ENCODE measurements around the gene CHTF8.
A peak's percentile ranks its signal among the peaks of the same experiment; 100 is the strongest.
"Not testable (repeated sequence)": the region's sequence is repeated elsewhere in the genome, so short reads cannot be mapped to it uniquely, and the experiment has no call there.

CHTF8 gene

DNA sequence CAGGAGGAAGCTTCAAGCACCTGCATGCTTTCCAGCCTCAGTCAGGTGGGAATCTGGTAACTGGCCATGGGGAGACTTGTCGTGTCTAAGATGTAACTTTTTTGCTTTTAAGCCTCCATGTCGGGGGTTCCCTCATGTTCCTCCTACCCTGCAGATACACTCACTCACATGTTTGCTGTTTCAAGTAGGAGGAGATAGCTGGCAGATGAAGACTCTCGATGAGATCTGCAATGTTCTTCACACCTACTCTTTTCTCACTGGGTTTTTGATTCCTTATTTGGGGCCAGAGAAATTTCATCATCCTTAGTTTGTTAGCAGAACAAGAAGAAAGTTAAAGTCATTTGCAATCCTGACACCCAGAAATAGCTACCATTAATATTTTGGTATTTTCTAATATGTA lies 24.8 kb upstream of the CHTF8 start:
- no peak for DNase-seq
- H3K4me3 ChIP-seq (ENCODE audit: control insufficient read depth in 1 of 7, extremely low read depth in 1 of 7, insufficient read depth in 4 of 7, low read depth in 2 of 7, low read length in 6 of 7) = no peak overlapping the region
- CTCF ChIA-PET = interaction anchor here (0.8 to 2.4 kb wide), 4 partner anchors 30 to 131 kb away, joined by 3 to 11 read pairs (median 7); no protein-coding TSS in a partner anchor
- no peaks in the 10 kb centered on the region for H3K9me3 ChIP-seq (ENCODE audit: control extremely low read depth in 1 of 5, control insufficient read depth in 4 of 5, insufficient read depth in 2 of 5, low read depth in 1 of 5, low read length in 4 of 5)
- WGBS (ENCODE audit: insufficient coverage) = 90% methylated on average over 2 of the region's 3 CpGs
- no peaks in the 10 kb centered on the region for H3K27me3 ChIP-seq (replicated peaks in 2 of 5; ENCODE audit: control insufficient read depth in 4 of 5, insufficient read depth in 5 of 5, low read length in 4 of 5)
- POLR2A ChIA-PET = no interaction called here
- no peaks in the 10 kb centered on the region for H3K4me1 ChIP-seq (ENCODE audit: control extremely low read depth in 1 of 4, control insufficient read depth in 4 of 4, insufficient read depth in 4 of 4, low read length in 3 of 4)
- peaks cover 27 to 75% (median 58%) of the 10 kb centered on the region in 4 experiments for H3K36me3 ChIP-seq (ENCODE audit: control insufficient read depth in 4 of 4, insufficient read depth in 4 of 4, low read length in 3 of 4)
- no peak overlapping the region for H3K27ac ChIP-seq (ENCODE audit: insufficient read depth in 1 of 2, low read depth in 1 of 2, low read length in 2 of 2, poor library complexity in 1 of 2, severe bottlenecking in 2 of 2)

DNA sequence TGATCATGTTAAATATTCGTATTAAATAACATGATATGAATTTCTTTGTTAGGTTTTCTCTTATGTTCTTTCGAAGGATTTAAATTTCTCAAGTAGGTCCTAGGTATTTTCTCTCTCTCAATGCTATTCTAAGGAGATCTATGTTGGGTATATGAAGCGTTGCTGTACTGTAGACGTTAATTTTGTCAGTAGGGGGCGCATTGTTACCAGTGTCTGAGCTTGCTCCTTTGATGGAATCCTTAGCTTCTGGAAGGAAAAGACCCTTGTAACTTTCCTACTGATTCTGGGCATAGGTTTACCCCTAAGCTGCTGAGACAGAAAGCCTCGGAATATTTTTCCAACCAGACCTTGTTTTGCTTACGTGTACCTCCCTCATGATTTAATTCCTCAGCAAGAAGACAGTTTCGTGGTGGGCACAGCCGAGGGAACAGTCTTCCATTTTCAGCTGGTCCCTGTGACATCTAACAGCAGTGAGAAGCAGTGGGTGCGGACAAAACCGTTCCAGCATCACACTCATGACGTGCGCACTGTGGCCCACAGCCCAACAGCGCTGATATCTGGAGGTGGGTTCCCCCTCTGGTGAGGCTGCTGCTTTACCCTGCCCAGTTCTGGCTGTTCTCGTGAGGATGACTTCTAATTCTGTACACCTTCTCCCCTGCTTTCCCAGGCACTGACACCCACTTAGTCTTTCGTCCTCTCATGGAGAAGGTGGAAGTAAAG lies 17.9 kb upstream of the CHTF8 start:
- POLR2A ChIA-PET = interaction anchor here (1.0 kb wide), 1 partner anchor 136 kb away, joined by 5 read pairs; no protein-coding TSS in a partner anchor
- peak; percentile 69 to 81 (median 74) for DNase-seq

DNA sequence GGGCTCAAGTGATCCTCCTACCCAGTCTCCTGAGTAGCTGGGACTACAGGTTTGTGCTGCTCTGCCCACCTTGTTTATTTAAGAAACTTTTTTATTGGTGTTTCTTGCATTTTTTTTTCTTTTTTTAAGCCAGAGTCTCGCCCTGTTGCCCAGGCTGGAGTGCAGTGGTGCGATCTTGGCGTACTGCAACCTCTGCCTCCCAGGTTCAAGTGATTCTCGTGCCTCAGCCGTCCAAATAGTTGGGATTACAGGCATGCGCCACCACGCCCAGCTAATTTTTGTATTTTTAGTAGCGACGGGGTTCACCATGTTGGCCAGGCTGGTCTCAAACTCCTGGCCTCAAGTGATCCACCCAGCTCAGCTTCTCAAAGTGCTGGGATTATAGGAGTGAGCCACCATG lies 17.2 kb upstream of the CHTF8 start:
- not testable (repeated sequence) for H3K9me3 ChIP-seq (ENCODE audit: control extremely low read depth in 1 of 5, control insufficient read depth in 4 of 5, insufficient read depth in 2 of 5, low read depth in 1 of 5, low read length in 4 of 5); DNase-seq; H3K27me3 ChIP-seq (replicated peaks in 2 of 5; ENCODE audit: control insufficient read depth in 4 of 5, insufficient read depth in 5 of 5, low read length in 4 of 5); H3K4me3 ChIP-seq (ENCODE audit: control insufficient read depth in 1 of 7, extremely low read depth in 1 of 7, insufficient read depth in 4 of 7, low read depth in 2 of 7, low read length in 6 of 7); H3K4me1 ChIP-seq (ENCODE audit: control extremely low read depth in 1 of 4, control insufficient read depth in 4 of 4, insufficient read depth in 4 of 4, low read length in 3 of 4); H3K27ac ChIP-seq (ENCODE audit: insufficient read depth in 1 of 2, low read depth in 1 of 2, low read length in 2 of 2, poor library complexity in 1 of 2, severe bottlenecking in 2 of 2)
- CTCF ChIA-PET = interaction anchor here (0.9 to 10.5 kb wide), 6 partner anchors 11 to 147 kb away, joined by 3 to 155 read pairs (median 6); no protein-coding TSS in a partner anchor
- POLR2A ChIA-PET = interaction anchor here (1.0 kb wide), 1 partner anchor 137 kb away, joined by 5 read pairs; no protein-coding TSS in a partner anchor
- peaks cover 12 to 61% (median 46%) of the 10 kb centered on the region in 4 experiments for H3K36me3 ChIP-seq (ENCODE audit: control insufficient read depth in 4 of 4, insufficient read depth in 4 of 4, low read length in 3 of 4)
- WGBS (ENCODE audit: insufficient coverage) = over 99% methylated on average over 9 of the region's 9 CpGs

More for the DNA sequence above, 17.9 kb upstream of the CHTF8 start:
- no peaks in the 10 kb centered on the region for H3K9me3 ChIP-seq (ENCODE audit: control extremely low read depth in 1 of 5, control insufficient read depth in 4 of 5, insufficient read depth in 2 of 5, low read depth in 1 of 5, low read length in 4 of 5)
- no peaks in the 10 kb centered on the region for H3K4me1 ChIP-seq (ENCODE audit: control extremely low read depth in 1 of 4, control insufficient read depth in 4 of 4, insufficient read depth in 4 of 4, low read length in 3 of 4)
- CTCF ChIA-PET = interaction anchor here (0.6 to 10.5 kb wide), 13 partner anchors 10 to 190 kb away, joined by 3 to 155 read pairs (median 3); no protein-coding TSS in a partner anchor
- no peak overlapping the region for H3K4me3 ChIP-seq (ENCODE audit: control insufficient read depth in 1 of 7, extremely low read depth in 1 of 7, insufficient read depth in 4 of 7, low read depth in 2 of 7, low read length in 6 of 7)
- H3K36me3 ChIP-seq (ENCODE audit: control insufficient read depth in 4 of 4, insufficient read depth in 4 of 4, low read length in 3 of 4) = peaks cover 14 to 63% (median 50%) of the 10 kb centered on the region in 4 experiments
- 86% methylated on average over 11 of the region's 16 CpGs for WGBS (ENCODE audit: insufficient coverage)
- no peak overlapping the region for H3K27ac ChIP-seq (ENCODE audit: insufficient read depth in 1 of 2, low read depth in 1 of 2, low read length in 2 of 2, poor library complexity in 1 of 2, severe bottlenecking in 2 of 2)
- no peaks in the 10 kb centered on the region for H3K27me3 ChIP-seq (replicated peaks in 2 of 5; ENCODE audit: control insufficient read depth in 4 of 5, insufficient read depth in 5 of 5, low read length in 4 of 5)

DNA sequence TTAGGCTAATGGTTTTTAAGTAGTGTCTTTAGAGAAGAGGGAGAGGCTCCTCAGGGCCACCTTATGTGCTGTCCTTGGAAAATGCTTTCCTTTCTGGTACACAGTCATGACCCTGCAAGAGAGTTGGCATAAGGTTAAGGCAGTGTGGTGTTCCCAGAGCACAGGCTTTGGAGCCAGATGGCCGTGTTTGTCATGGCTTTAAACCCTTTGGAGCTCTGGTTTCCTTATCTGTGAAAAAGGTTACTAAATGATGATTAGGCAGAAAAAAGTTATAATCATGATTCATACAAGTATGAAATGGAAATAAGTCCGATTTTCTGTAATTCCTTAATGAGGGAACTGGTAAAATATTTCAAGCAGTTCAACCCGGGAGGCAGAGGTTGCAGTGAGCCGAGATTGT lies 13.3 kb upstream of the CHTF8 start:
- 95% methylated on average over 2 of the region's 4 CpGs for WGBS (ENCODE audit: insufficient coverage)
- ChIA-PET CTCF (interaction anchor here (10.5 kb wide), 1 partner anchor 140 kb away, joined by 155 read pairs; no protein-coding TSS in a partner anchor), POLR2A (interaction anchor here (0.7 kb wide), 1 partner anchor 88 kb away, joined by 3 read pairs; no protein-coding TSS in a partner anchor)
- Histone ChIP-seq H3K27ac (ENCODE audit: insufficient read depth in 1 of 2, low read depth in 1 of 2, low read length in 2 of 2, poor library complexity in 1 of 2, severe bottlenecking in 2 of 2) (no peak overlapping the region), H3K4me3 (ENCODE audit: control insufficient read depth in 1 of 7, extremely low read depth in 1 of 7, insufficient read depth in 4 of 7, low read depth in 2 of 7, low read length in 6 of 7) (no peak overlapping the region), H3K36me3 (ENCODE audit: control insufficient read depth in 4 of 4, insufficient read depth in 4 of 4, low read length in 3 of 4) (peaks cover 19 to 59% (median 44%) of the 10 kb centered on the region in 4 experiments), H3K4me1 (ENCODE audit: control extremely low read depth in 1 of 4, control insufficient read depth in 4 of 4, insufficient read depth in 4 of 4, low read length in 3 of 4) (no peaks in the 10 kb centered on the region), H3K27me3 (replicated peaks in 2 of 5; ENCODE audit: control insufficient read depth in 4 of 5, insufficient read depth in 5 of 5, low read length in 4 of 5) (no peaks in the 10 kb centered on the region), H3K9me3 (ENCODE audit: control extremely low read depth in 1 of 5, control insufficient read depth in 4 of 5, insufficient read depth in 2 of 5, low read depth in 1 of 5, low read length in 4 of 5) (no peaks in the 10 kb centered on the region)
- DNase-seq = no peak

DNA sequence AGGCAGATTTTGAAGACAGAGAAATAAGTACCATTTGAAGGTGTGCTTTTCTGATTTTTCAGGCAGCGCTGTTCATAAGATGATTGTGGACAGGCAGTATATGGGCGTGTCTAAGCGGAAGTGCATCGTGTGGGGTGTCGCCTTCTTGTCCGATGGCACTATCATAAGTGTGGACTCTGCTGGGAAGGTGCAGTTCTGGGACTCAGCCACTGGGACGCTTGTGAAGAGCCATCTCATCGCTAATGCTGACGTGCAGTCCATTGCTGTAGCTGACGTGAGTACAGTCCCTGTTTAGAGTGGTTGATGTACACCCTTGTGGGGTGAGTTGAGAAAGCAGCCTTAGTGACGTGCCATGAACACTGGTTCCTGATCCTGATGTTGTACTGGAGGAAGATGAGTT lies 10.7 kb upstream of the CHTF8 start:
- POLR2A ChIA-PET = no interaction called here
- H3K27ac ChIP-seq (ENCODE audit: insufficient read depth in 1 of 2, low read depth in 1 of 2, low read length in 2 of 2, poor library complexity in 1 of 2, severe bottlenecking in 2 of 2) = no peak overlapping the region

DNA sequence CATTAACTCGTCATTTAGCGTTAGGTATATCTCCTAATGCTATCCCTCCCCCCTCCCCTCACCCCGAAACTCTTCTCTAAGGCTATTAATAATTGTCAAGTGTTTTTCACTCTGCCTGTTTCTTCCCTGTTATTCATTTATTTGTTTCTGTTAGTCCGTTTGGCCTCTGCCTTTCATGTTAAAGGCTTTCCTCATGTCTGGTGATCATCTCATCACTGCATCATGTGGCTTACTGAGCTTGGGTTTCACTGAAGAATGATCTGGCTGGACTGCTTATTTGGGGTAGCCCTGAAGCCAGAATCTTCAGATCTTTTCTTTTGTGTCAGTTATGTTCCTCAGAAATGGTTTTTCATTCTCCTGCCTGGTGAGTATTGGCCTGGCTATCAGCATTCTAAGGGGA lies 9.5 kb upstream of the CHTF8 start:
- Histone ChIP-seq H3K36me3 (ENCODE audit: control insufficient read depth in 4 of 4, insufficient read depth in 4 of 4, low read length in 3 of 4) (peaks cover 36 to 71% (median 57%) of the 10 kb centered on the region in 4 experiments), H3K4me1 (ENCODE audit: control extremely low read depth in 1 of 4, control insufficient read depth in 4 of 4, insufficient read depth in 4 of 4, low read length in 3 of 4) (no peaks in the 10 kb centered on the region), H3K4me3 (ENCODE audit: control insufficient read depth in 1 of 7, extremely low read depth in 1 of 7, insufficient read depth in 4 of 7, low read depth in 2 of 7, low read length in 6 of 7) (no peak overlapping the region), H3K9me3 (ENCODE audit: control extremely low read depth in 1 of 5, control insufficient read depth in 4 of 5, insufficient read depth in 2 of 5, low read depth in 1 of 5, low read length in 4 of 5) (no peaks in the 10 kb centered on the region), H3K27ac (ENCODE audit: insufficient read depth in 1 of 2, low read depth in 1 of 2, low read length in 2 of 2, poor library complexity in 1 of 2, severe bottlenecking in 2 of 2) (no peak overlapping the region), H3K27me3 (replicated peaks in 2 of 5; ENCODE audit: control insufficient read depth in 4 of 5, insufficient read depth in 5 of 5, low read length in 4 of 5) (no peaks in the 10 kb centered on the region)
- no CpG with 5 or more reads among the region's 4 CpGs for WGBS (ENCODE audit: insufficient coverage)
- ChIA-PET CTCF (no interaction called here), POLR2A (no interaction called here)
- no peak for DNase-seq

More for the DNA sequence above, 10.7 kb upstream of the CHTF8 start:
- peaks cover 27 to 64% (median 48%) of the 10 kb centered on the region in 4 experiments for H3K36me3 ChIP-seq (ENCODE audit: control insufficient read depth in 4 of 4, insufficient read depth in 4 of 4, low read length in 3 of 4)
- no peaks in the 10 kb centered on the region for H3K4me1 ChIP-seq (ENCODE audit: control extremely low read depth in 1 of 4, control insufficient read depth in 4 of 4, insufficient read depth in 4 of 4, low read length in 3 of 4)
- CTCF ChIA-PET = no interaction called here
- no peaks in the 10 kb centered on the region for H3K27me3 ChIP-seq (replicated peaks in 2 of 5; ENCODE audit: control insufficient read depth in 4 of 5, insufficient read depth in 5 of 5, low read length in 4 of 5)
- no peak overlapping the region for H3K4me3 ChIP-seq (ENCODE audit: control insufficient read depth in 1 of 7, extremely low read depth in 1 of 7, insufficient read depth in 4 of 7, low read depth in 2 of 7, low read length in 6 of 7)
- WGBS (ENCODE audit: insufficient coverage) = 98% methylated on average over 9 of the region's 11 CpGs
- peak in 2 of 3 donors; percentile 23 to 34 for DNase-seq
- H3K9me3 ChIP-seq (ENCODE audit: control extremely low read depth in 1 of 5, control insufficient read depth in 4 of 5, insufficient read depth in 2 of 5, low read depth in 1 of 5, low read length in 4 of 5) = no peaks in the 10 kb centered on the region

DNA sequence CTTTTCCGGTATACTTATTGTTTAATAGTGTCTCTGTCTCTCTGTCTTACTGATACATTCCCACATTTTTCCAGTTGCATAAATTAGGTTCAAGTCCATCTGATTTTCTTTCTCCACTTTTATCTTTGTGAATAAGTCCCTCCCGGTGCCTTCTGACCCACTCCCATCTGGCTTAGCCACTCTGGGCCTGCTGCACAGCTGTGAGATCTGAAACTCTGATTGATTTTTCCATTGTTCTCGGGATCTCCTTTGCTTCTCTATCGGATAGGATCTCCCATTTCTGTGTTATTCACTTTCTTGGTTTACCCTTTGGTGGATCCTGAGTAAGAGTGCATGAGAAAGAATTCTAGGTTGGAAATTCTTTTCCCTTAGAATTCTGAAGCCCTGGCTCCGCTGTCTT lies 8.6 kb upstream of the CHTF8 start:
- CTCF ChIA-PET = interaction anchor here (0.6 to 1.9 kb wide), 4 partner anchors 9 to 1147 kb away, joined by 3 to 6 read pairs (median 4); no protein-coding TSS in a partner anchor
- Histone ChIP-seq H3K9me3 (ENCODE audit: control extremely low read depth in 1 of 5, control insufficient read depth in 4 of 5, insufficient read depth in 2 of 5, low read depth in 1 of 5, low read length in 4 of 5) (no peaks in the 10 kb centered on the region), H3K27ac (ENCODE audit: insufficient read depth in 1 of 2, low read depth in 1 of 2, low read length in 2 of 2, poor library complexity in 1 of 2, severe bottlenecking in 2 of 2) (peak overlapping the region in 1 of 2 experiments; percentile 29), H3K4me3 (ENCODE audit: control insufficient read depth in 1 of 7, extremely low read depth in 1 of 7, insufficient read depth in 4 of 7, low read depth in 2 of 7, low read length in 6 of 7) (no peak overlapping the region), H3K36me3 (ENCODE audit: control insufficient read depth in 4 of 4, insufficient read depth in 4 of 4, low read length in 3 of 4) (peaks cover 36 to 78% (median 60%) of the 10 kb centered on the region in 4 experiments), H3K4me1 (ENCODE audit: control extremely low read depth in 1 of 4, control insufficient read depth in 4 of 4, insufficient read depth in 4 of 4, low read length in 3 of 4) (no peaks in the 10 kb centered on the region), H3K27me3 (replicated peaks in 2 of 5; ENCODE audit: control insufficient read depth in 4 of 5, insufficient read depth in 5 of 5, low read length in 4 of 5) (no peaks in the 10 kb centered on the region)
- POLR2A ChIA-PET = no interaction called here
- DNase-seq = no peak
- WGBS (ENCODE audit: insufficient coverage) = 96% methylated on average over 3 of the region's 5 CpGs

Data from common myeloid progenitor, CD34-positive (primary cell).